Gastrocnemius medialis (tissue), 4 donors: Measurements from ENCODE around the gene SEC61A1.

Source experiments
- CTCF ChIP-seq, 5 experiments: fragments of 450-650 bp in 3 of 5; fragments of 200-600 bp in 2 of 5; sonication (generic) in 2 of 5; IDR thresholded peaks in 4 of 5; conservative IDR thresholded peaks in 1 of 5; 1 replicate in 4 of 5; 2 replicates in 1 of 5; pipeline ENCODE4 v1.5.1; 2016 to 2019; ENCODE audit warnings: antibody characterized with exemption in 5 of 5, mild to moderate bottlenecking in 3 of 5, moderate library complexity in 3 of 5
- POLR2A ChIP-seq, 2 donors: fragments of 450-650 bp; IDR thresholded peaks; one replicate each; pipeline ENCODE4 v1.6.1; 2017; ENCODE audit warnings: antibody characterized with exemption in 2 of 2, mild to moderate bottlenecking in 2 of 2, moderate library complexity in 2 of 2

- TF ChIP-seq CTCF (IDR thresholded peaks at IDR 0.05 in 4 of 5, conservative IDR thresholded peaks at IDR 0.05 in 1 of 5), result no peak
- no peak for TF ChIP-seq POLR2A (IDR thresholded peaks at IDR 0.05)
These were observed 8.5 kb downstream of the SEC61A1 start for GRCh38 chr3:128060473-128061381.
